ENCODE measurements around the gene PLEKHA3. TPM values are rescaled to one million over a fixed set of nuclear protein-coding genes. Genes with fewer than 3 reads are reported as not detected.

PLEKHA3 gene
- total and polyA plus RNA-seq, 2 of the 4 experiments (the other 2 are of a cell fraction) = 3.9 to 5.5 TPM

- peaks cover 26% of the 10 kb centered on the region for H4K20me1 ChIP-seq (ENCODE audit: insufficient read depth, low read length)
- dilution Hi-C loops (cut with HindIII; ENCODE audit: low sequenced_read_pairs, unreplicated experiment) = no loop called here
- H3K56ac ChIP-seq (ENCODE audit: extremely low read depth, insufficient read depth, low read length) = no peak overlapping the region
- no peak overlapping the region for H4K91ac ChIP-seq (ENCODE audit: insufficient read depth, low read depth, low read length)
- ATAC-seq (ENCODE audit: low read depth) (no peak), DNase-seq (no peak)
- H3K4me2 ChIP-seq (ENCODE audit: low read depth, low read length) = peak overlapping the region; percentile 52
- CTCF ChIA-PET = interaction anchor here (0.5 kb wide), 1 partner anchor 35 kb away, joined by 7 read pairs; no protein-coding TSS in a partner anchor
- peak overlapping the region; percentile 67 for H4K5ac ChIP-seq (ENCODE audit: low read depth, low read length)
- TF ChIP-seq MAZ (IDR thresholded peaks at IDR 0.05; ENCODE audit: borderline replicate concordance, low read depth, low read length) = no peak
- TF ChIP-seq CTCF (conservative IDR thresholded peaks at IDR 0.05; ENCODE audit: low read depth, low read length) = no peak
- TF ChIP-seq USF2 (IDR thresholded peaks at IDR 0.05; ENCODE audit: low read depth, low read length) = no peak
- no peak for TF ChIP-seq MAFK (IDR thresholded peaks at IDR 0.05; ENCODE audit: low read depth, low read length)
- TF ChIP-seq ELK1 (IDR thresholded peaks at IDR 0.05; ENCODE audit: borderline replicate concordance, low read depth, low read length) = no peak
- no peak for TF ChIP-seq BHLHE40 (IDR thresholded peaks at IDR 0.05; ENCODE audit: low read depth, low read length)
- TF ChIP-seq POLR2A (IDR thresholded peaks at IDR 0.05; ENCODE audit: low read depth, low read length) = no peak
- no peak for TF ChIP-seq SMC3 (IDR thresholded peaks at IDR 0.05; ENCODE audit: low read depth, low read length)
- no peak for TF ChIP-seq RFX5 (IDR thresholded peaks at IDR 0.05; ENCODE audit: low read depth, low read length)
- no peak for TF ChIP-seq MXI1 (IDR thresholded peaks at IDR 0.05; ENCODE audit: borderline replicate concordance, low read depth, low read length)
- TF ChIP-seq CHD1 (IDR thresholded peaks at IDR 0.05; ENCODE audit: low read depth, low read length) = no peak
- TF ChIP-seq FOS (IDR thresholded peaks at IDR 0.05; ENCODE audit: low read depth, low read length) = no peak
- TF ChIP-seq RAD21 (IDR thresholded peaks at IDR 0.05; ENCODE audit: low read length) = no peak
- no peak for TF ChIP-seq CEBPB (IDR thresholded peaks at IDR 0.05; ENCODE audit: low read depth, low read length)
- TF ChIP-seq RCOR1 (IDR thresholded peaks at IDR 0.05; ENCODE audit: insufficient replicate concordance, low read length) = no peak
- no peak for TF ChIP-seq NFE2L2 (IDR thresholded peaks at IDR 0.05; ENCODE audit: low read depth, low read length)
- H3K4me3 ChIP-seq (ENCODE audit: insufficient read depth, low read depth, low read length) = peak overlapping the region; percentile 21; the same call in 1 of the 2 replicates
- H3K9me1 ChIP-seq (ENCODE audit: insufficient read depth, low read length) = peaks cover 10% of the 10 kb centered on the region
- H4K8ac ChIP-seq (ENCODE audit: low read depth in 2 of 2, low read length in 2 of 2) = peak overlapping the region; percentile 86 to 92
- BruUV-seq (replicated peaks) = no TSS peak
- H3K14ac ChIP-seq (replicated peaks; ENCODE audit: low read depth, low read length) = no peak overlapping the region
- H3K79me1 ChIP-seq (ENCODE audit: low read depth in 1 of 2, low read length in 2 of 2) = peaks cover 18 to 44% of the 10 kb centered on the region in 2 experiments
- intact Hi-C loops (cut with micrococcal nuclease) = no loop called here
- no peak overlapping the region for H3K23ac ChIP-seq (ENCODE audit: low read depth, low read length)
- no peak overlapping the region for H2AK5ac ChIP-seq (ENCODE audit: low read depth, low read length)
- H2BK5ac ChIP-seq (ENCODE audit: low read depth, low read length, poor library complexity, severe bottlenecking) = peak overlapping the region; percentile 51
- no peaks in the 10 kb centered on the region for H3K9me3 ChIP-seq (ENCODE audit: control insufficient read depth, insufficient read depth, low read length)
- H3K27me3 ChIP-seq (ENCODE audit: control insufficient read depth, insufficient read depth, low read length) = no peaks in the 10 kb centered on the region
- H2BK120ac ChIP-seq (ENCODE audit: low read depth, low read length) = no peak overlapping the region
- H3K4ac ChIP-seq (ENCODE audit: low read depth, low read length) = peak overlapping the region; percentile 22; the same call in 1 of the 2 replicates
- no CpG with 5 or more reads among the region's 19 CpGs for WGBS, 2 experiments (ENCODE audit: extremely low coverage in 2 of 2, insufficient read length in 1 of 2)
- no peak overlapping the region for H2BK20ac ChIP-seq (ENCODE audit: low read depth, low read length)
- POLR2A ChIA-PET (ENCODE audit: unreplicated experiment) = no interaction called here
- in situ Hi-C loops (cut with MboI; ENCODE audit: low sequenced_read_pairs) = no loop called here
- peaks cover 8% of the 10 kb centered on the region for H3K4me1 ChIP-seq (ENCODE audit: control insufficient read depth, insufficient read depth, low read length)
- H2AK9ac ChIP-seq (replicated peaks; ENCODE audit: low read depth, low read length, poor library complexity) = no peak overlapping the region
- peak overlapping the region; percentile 40 for H3K9ac ChIP-seq (ENCODE audit: low read depth, low read length)
- peak overlapping the region; percentile 74; the same call in 1 of the 2 replicates for H3K27ac ChIP-seq (ENCODE audit: insufficient read depth, low read length)
- no peak overlapping the region for H3K18ac ChIP-seq (ENCODE audit: low read depth, low read length)
- peak overlapping the region; percentile 84 for H2AFZ ChIP-seq (replicated peaks; ENCODE audit: low read length, poor library complexity)
- no peaks in the 10 kb centered on the region for H3K36me3 ChIP-seq (ENCODE audit: control insufficient read depth, insufficient read depth, low read length)
- H2BK15ac ChIP-seq (ENCODE audit: low read depth, low read length) = no peak overlapping the region
These were observed 465 bp upstream of the PLEKHA3 start for GRCh38 chr2:178479758-178480226.
